AG04450 (cell line): ENCODE data around the gene FEZ2. TPM values are rescaled to one million over a fixed set of nuclear protein-coding genes. Genes with fewer than 3 reads are reported as not detected.
A peak's percentile ranks its signal among the peaks of the same experiment; 100 is the strongest.

Experiments
- CTCF ChIA-PET: fragments of 300-600, 350-600 bp; formaldehyde crosslinking; extraction: SDS; loops from one replicate; lab custom pipeline; 2022; ENCODE audit warnings: antibody characterized with exemption, inconsistent platforms; lab: Charles Lee
- POLR2A ChIA-PET: fragments of 350-600 bp; formaldehyde crosslinking; extraction: SDS; loops from one replicate; lab custom pipeline; 2021; ENCODE audit warnings: antibody characterized with exemption, inconsistent platforms; lab: Yijun Ruan, JAX
- DNase-seq: peaks from one replicate; pipeline ENCODE4 v3.0.0-alpha.2; 2011; ENCODE audit warnings: low read depth, low spot score
- H3K27ac ChIP-seq: one replicate; pipeline ENCODE4 v1.5.1; 2012; ENCODE audit warnings: low read depth, low read length, control low read depth
- H3K27me3 ChIP-seq: one replicate; pipeline ENCODE4 v1.6.0; 2012; ENCODE audit warnings: low read length; ENCODE audit not compliant: control insufficient read depth, insufficient read depth
- H3K4me3 ChIP-seq: 2 replicates; pipeline ENCODE4 v1.5.1; 2011; ENCODE audit warnings: mild to moderate bottlenecking, low read depth, low read length, control low read depth
- H3K9me3 ChIP-seq: 2 replicates; pipeline ENCODE4 v1.5.1; 2012; ENCODE audit warnings: low read length; ENCODE audit not compliant: control insufficient read depth, insufficient read depth
- polyA plus RNA-seq: library from polyadenylated mRNA; depleted of rRNA; stranded (reverse); fragments of >200 nt; gene quantifications from 2 replicates; pipeline ENCODE4 v1.2.3, GENCODE V29; 2011
- TF ChIP-seq, protein P1 (sequence below): IDR thresholded peaks from 2 replicates; pipeline ENCODE4 v1.5.1; 2011; ENCODE audit warnings: low read depth, low read length, control low read depth, inconsistent platforms

FEZ2 gene
- polyA plus RNA-seq, 1 experiment = 87.5 TPM

DNA sequence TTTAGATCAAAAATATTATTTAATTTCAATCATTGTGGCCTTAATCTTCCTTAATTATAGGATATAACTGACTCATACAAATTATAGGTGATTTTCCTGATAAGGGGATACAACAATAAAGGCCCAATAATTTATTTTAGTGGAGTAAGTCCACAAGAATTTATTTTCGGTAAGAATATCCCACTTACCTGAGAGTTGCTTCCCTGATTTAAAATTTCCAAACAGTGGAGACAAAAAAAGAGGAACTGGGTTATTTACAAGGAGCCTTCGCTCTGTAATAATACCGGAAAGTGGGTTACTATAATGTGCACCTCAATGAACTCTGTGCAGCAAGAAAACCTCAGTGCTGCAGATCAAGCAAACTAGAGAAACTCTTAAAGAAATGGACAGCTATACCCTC, 42.2 kb downstream of the FEZ2 start:
- ChIA-PET POLR2A (interaction anchor here (1.8 kb wide), 1 partner anchor 109 kb away, joined by 5 read pairs; no protein-coding TSS in a partner anchor), CTCF (interaction anchor here (1.6 to 2.3 kb wide), 3 partner anchors 109 to 230 kb away, joined by 5 to 8 read pairs (median 5); no protein-coding TSS in a partner anchor)
- Histone ChIP-seq H3K27ac (no peak overlapping the region), H3K27me3 (no peaks in the 10 kb centered on the region), H3K4me3 (no peak overlapping the region), H3K9me3 (no peaks in the 10 kb centered on the region)
- DNase-seq = no peak
- TF ChIP-seq, protein P1, sequence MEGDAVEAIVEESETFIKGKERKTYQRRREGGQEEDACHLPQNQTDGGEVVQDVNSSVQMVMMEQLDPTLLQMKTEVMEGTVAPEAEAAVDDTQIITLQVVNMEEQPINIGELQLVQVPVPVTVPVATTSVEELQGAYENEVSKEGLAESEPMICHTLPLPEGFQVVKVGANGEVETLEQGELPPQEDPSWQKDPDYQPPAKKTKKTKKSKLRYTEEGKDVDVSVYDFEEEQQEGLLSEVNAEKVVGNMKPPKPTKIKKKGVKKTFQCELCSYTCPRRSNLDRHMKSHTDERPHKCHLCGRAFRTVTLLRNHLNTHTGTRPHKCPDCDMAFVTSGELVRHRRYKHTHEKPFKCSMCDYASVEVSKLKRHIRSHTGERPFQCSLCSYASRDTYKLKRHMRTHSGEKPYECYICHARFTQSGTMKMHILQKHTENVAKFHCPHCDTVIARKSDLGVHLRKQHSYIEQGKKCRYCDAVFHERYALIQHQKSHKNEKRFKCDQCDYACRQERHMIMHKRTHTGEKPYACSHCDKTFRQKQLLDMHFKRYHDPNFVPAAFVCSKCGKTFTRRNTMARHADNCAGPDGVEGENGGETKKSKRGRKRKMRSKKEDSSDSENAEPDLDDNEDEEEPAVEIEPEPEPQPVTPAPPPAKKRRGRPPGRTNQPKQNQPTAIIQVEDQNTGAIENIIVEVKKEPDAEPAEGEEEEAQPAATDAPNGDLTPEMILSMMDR = no peak

DNA sequence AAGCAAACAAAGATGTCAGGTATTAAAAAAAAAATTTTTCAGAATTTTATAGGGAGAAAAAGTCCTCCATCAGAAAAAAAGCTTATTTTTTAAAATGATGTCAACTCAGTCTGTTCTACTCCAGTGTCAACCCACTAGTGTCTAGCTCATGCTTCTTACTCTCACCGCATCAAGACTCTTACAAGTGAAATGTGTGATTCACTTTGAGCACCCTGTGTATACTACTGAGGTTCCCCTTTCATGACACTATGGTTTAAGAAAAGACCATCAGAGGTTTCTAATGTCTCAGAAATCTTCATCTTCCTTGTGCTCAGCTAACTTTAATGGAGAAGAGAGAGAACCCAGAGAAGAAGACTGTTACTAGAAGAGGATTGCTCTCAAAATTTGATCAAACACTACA, 43.4 kb downstream of the FEZ2 start:
- DNase-seq = no peak
- Histone ChIP-seq H3K27ac (no peak overlapping the region), H3K9me3 (no peaks in the 10 kb centered on the region), H3K27me3 (no peaks in the 10 kb centered on the region), H3K4me3 (no peak overlapping the region)
- TF ChIP-seq, protein P1 = no peak
- CTCF ChIA-PET = interaction anchor here (0.7 to 1.7 kb wide), 3 partner anchors 10 to 110 kb away, joined by 3 to 9 read pairs (median 3); no protein-coding TSS in a partner anchor
- POLR2A ChIA-PET = no interaction called here

DNA sequence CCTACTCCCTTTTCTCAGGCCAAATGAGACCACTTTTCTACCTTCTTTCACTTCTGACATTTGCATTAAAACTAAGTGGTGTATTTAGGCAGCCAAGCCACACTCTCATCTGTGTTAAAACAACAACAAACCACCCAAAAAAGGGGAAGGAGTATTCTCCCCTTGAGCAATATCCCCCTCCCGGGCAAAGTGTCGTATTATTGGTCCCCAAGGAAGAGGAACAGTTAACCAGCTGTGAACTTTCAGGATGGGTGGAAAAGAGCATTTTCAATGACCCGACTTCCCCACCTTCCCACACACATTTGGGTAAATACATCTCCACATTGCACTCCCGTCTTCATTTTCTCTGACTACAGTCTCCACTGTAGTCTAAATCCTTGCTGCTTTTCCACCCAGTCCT, 44.3 kb downstream of the FEZ2 start:
- TF ChIP-seq, protein P1 = no peak
- CTCF ChIA-PET = interaction anchor here (1.0 to 1.7 kb wide), 2 partner anchors 9 to 111 kb away, joined by 3 to 9 read pairs; no protein-coding TSS in a partner anchor
- Histone ChIP-seq H3K27me3 (no peaks in the 10 kb centered on the region), H3K27ac (no peak overlapping the region), H3K9me3 (no peaks in the 10 kb centered on the region), H3K4me3 (no peak overlapping the region)
- DNase-seq = no peak
- POLR2A ChIA-PET = no interaction called here

DNA sequence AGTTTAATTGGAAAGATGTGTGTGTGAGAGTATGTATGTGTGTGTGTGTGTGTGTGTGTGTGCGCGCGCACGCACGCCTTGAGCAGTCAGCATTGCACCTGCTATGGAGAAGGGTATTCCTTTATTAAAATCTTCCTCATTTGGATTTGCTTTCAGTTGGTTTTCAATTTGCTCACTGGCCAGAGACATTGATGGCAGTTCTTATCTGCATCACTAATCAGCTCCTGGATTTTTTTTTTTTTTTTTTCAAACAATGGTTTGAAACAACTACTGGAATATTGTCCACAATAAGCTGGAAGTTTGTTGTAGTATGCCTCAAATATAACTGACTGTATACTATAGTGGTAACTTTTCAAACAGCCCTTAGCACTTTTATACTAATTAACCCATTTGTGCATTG, 48.0 kb downstream of the FEZ2 start:
- H3K27ac ChIP-seq = no peak overlapping the region
- no peaks in the 10 kb centered on the region for H3K9me3 ChIP-seq
- no peak for DNase-seq
- H3K27me3 ChIP-seq = no peaks in the 10 kb centered on the region
- TF ChIP-seq, protein P1 = no peak
- POLR2A ChIA-PET = interaction anchor here (0.6 kb wide), 1 partner anchor 171 kb away, joined by 4 read pairs; no protein-coding TSS in a partner anchor
- CTCF ChIA-PET = no interaction called here
- H3K4me3 ChIP-seq = no peak overlapping the region

DNA sequence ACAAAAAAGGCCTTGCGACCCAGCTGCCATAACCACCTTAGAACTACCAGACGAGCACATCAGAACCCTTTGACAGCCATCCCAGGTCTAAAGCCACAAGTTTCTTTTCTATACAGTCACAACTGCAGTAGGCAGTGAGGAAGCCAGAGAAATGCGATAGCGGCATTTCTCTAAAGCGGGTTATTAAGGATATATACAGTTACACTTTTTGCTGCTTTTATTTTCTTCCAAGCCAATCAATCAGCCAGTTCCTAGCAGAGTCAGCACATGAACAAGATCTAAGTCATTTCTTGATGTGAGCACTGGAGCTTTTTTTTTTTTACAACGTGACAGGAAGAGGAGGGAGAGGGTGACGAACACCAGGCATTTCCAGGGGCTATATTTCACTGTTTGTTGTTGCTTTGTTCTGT, 48.8 kb downstream of the FEZ2 start:
- no peak overlapping the region for H3K4me3 ChIP-seq
- TF ChIP-seq, protein P1 = no peak
- H3K27ac ChIP-seq = peak overlapping the region; percentile 32
- CTCF ChIA-PET = interaction anchor here (0.5 to 1.1 kb wide), 3 partner anchors 8 to 122 kb away, joined by 3 to 4 read pairs (median 4); no protein-coding TSS in a partner anchor
- DNase-seq = no peak
- H3K9me3 ChIP-seq = no peaks in the 10 kb centered on the region
- POLR2A ChIA-PET = no interaction called here
- no peaks in the 10 kb centered on the region for H3K27me3 ChIP-seq
